GM10266 (cell line): ENCODE measurements around the gene METRN.
"Not testable (repeated sequence)": the region's sequence is repeated elsewhere in the genome, so short reads cannot be mapped to it uniquely, and the experiment has no call there.

ENCODE experiments used
- DNase-seq: peaks from one replicate; pipeline ENCODE4 v3.0.0; 2012; ENCODE audit errors: extremely low spot score
- TF ChIP-seq, protein P1 (sequence below): IDR thresholded peaks from 2 replicates; pipeline ENCODE4 v1.5.1; 2012; ENCODE audit warnings: mild to moderate bottlenecking, low read depth; ENCODE audit not compliant: control insufficient read depth, insufficient read depth; ENCODE audit errors: missing control alignments

The METRN gene

DNA sequence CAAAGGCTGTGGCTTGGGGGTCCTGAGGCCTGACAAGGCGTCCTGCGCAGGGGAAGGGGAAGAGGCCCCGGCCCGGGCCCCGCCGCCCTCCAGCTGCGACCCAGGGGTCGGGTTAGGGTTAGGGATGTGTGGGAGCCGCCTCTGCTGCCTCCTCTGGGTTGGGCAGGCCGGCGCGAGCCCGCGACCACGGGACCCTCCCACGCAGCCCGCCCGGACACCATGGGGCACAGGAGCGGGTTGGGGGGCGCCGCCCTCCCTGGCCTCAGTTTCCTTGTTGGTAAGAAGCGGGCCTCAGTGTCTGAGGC is 25.5 kb downstream of the METRN start:
- TF ChIP-seq, protein P1, sequence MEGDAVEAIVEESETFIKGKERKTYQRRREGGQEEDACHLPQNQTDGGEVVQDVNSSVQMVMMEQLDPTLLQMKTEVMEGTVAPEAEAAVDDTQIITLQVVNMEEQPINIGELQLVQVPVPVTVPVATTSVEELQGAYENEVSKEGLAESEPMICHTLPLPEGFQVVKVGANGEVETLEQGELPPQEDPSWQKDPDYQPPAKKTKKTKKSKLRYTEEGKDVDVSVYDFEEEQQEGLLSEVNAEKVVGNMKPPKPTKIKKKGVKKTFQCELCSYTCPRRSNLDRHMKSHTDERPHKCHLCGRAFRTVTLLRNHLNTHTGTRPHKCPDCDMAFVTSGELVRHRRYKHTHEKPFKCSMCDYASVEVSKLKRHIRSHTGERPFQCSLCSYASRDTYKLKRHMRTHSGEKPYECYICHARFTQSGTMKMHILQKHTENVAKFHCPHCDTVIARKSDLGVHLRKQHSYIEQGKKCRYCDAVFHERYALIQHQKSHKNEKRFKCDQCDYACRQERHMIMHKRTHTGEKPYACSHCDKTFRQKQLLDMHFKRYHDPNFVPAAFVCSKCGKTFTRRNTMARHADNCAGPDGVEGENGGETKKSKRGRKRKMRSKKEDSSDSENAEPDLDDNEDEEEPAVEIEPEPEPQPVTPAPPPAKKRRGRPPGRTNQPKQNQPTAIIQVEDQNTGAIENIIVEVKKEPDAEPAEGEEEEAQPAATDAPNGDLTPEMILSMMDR: no peak
- no peak for DNase-seq

- DNase-seq: peak; percentile 98
- TF ChIP-seq, protein P1: peak; percentile 97
Observed at GRCh38 chr16:740764-741505, 26.0 kb downstream of the METRN start, which contains the start of gene CIAO3. Gene CIAO3 (minus strand): TSS chr16:740997. CDS start chr16:740985, 12 bp downstream.

DNA sequence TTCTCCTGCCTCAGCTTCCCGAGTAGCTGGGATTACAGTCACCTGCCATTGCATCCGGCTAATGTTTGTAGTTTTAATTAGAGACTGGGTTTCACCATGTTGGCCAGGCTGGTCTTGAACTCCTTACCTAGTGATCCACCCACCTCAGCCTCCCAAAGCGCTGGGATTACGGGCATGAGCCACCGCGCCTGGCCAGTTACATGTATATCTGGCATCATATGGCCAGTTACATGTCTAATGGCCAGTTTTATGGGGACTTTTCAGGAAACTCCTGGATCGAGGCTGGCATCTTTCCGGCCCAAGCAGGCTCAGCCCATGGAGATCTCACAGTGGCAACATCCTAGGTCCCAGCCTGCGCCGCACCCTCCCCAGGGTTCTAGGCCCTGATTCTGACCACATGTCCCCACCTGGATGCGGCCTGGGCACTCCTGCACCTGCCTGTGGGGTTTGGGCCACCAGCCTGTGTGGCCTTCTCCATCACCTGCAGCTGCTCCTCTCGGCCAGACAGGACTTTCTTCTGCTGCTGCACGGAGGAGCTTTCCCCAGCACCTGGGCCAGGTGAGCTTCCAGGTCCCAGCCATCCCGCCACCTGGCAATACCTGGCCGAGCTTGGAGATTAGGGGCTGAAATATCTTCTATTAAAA is 27.2 kb downstream of the METRN start:
- TF ChIP-seq, protein P1: no peak
- no peak for DNase-seq

GRCh38 chr16:742894-743293 is 28.0 kb downstream of the METRN start:
- DNase-seq: not testable (repeated sequence)

DNA sequence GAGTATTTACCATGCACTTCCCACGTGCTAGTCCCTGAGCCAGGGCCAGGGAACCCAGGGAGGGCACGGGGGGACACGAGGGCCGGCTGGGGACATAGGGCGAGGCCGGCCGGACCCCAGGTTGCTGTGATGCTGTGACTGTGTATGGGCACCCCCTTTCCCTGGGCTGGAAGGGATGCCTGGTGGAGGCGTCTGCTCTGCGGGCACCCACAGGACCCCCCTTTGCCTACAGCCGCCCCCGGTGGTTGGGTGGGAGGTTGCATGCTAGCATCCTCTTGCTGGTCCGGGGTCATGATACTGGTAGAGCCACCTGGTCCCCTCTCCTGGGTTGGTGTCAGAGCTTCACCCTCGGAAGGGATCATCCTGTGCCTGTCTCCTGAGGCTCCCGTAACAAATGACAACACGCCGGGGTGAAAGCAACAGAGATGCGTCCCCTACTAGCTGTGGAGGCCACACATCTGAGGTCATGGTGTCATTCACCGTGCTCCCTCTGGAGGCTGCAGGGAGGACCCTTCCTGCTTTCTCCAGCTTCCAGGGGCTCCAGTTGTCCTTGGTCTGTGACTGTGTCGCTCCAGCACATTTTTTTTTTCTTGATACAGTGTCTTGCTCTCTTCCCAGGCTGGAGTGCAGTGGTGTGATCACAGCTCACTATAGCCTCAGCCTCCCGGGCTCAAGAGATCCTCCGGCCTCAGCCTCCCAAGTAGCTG is 29.0 kb downstream of the METRN start:
- DNase-seq: no peak
- TF ChIP-seq, protein P1: no peak

- DNase-seq: no peak
- TF ChIP-seq, protein P1: peak; percentile 51
Observed at GRCh38 chr16:745739-746138, 30.8 kb downstream of the METRN start.

DNA sequence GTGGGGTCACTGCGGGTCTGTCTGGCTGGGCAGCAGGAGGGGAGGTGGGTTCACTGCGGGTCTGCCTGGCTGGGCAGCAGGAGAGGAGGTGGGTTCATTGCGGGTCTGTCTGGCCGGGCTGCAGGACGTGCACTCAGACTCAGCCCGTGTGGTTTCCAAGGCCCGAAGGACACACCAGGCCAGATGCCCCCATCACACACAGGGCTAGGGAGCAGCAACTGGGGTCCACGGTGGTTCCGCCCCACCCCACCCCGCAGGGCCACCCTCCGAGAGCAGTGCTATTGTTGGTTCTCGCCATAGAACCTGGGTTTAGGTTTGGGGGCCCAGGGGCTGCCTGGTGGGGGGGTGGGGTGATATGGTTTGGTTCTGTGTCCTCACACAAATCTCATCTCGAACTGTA is 31.7 kb downstream of the METRN start:
- DNase-seq: no peak
- TF ChIP-seq, protein P1: no peak
